HCT116 (cell line): ENCODE measurements around the gene EXOC4. TPM values are rescaled to one million over a fixed set of nuclear protein-coding genes. Genes with fewer than 3 reads are reported as not detected.

Experiments used
- ATAC-seq: fragments of 200-7000 bp; cut with Tn5 transposase; 2 replicates; pipeline ENCODE4 v1.9.1; 2020; ENCODE audit warnings: mild to moderate bottlenecking, moderate library complexity
- BruUV-seq: library from RNA; stranded (reverse); fragments of 400-500 nt; replicated peaks from 2 replicates; lab custom pipeline; 2021; lab: Mats Ljungman, UMichigan
- CTCF ChIA-PET: fragments of 300-600 bp; sonication (Branson Sonifier 250); formaldehyde crosslinking; loops from one replicate; lab custom pipeline; 2021; ENCODE audit warnings: antibody characterized with exemption; lab: Charles Lee
- POLR2A ChIA-PET: fragments of 300-600, 350-600 bp; sonication (Branson Sonifier 250); formaldehyde crosslinking; loops from one replicate; lab custom pipeline; 2021; ENCODE audit warnings: antibody characterized with exemption; lab: Charles Lee
- RAD21 ChIA-PET, 2 experiments: fragments of 300-600 bp; sonication (Branson Sonifier 250); formaldehyde crosslinking; loops; one replicate each; lab custom pipeline; 2023; ENCODE audit warnings: low total read pairs in 2 of 2; ENCODE audit not compliant: uncharacterized antibody in 2 of 2, unreplicated experiment in 2 of 2, low non-redundant PET in 1 of 2; lab: Charles Lee
- DNase-seq: peaks from one replicate; pipeline ENCODE4 v3.0.0-alpha.2; 2010; ENCODE audit warnings: low read depth, low spot score
- H2AFZ ChIP-seq: fragments of 200-600 bp; shearing (Covaris generic), sonication (generic); 2 replicates; pipeline ENCODE4 v1.6.1; 2017; ENCODE audit warnings: low read depth, mixed run types, mixed read lengths, antibody characterized with exemption, low read length; ENCODE audit not compliant: poor library complexity, severe bottlenecking
- H3K27ac ChIP-seq: 2 replicates; pipeline ENCODE4 v1.5.1; 2012; ENCODE audit warnings: low read depth, low read length
- H3K27me3 ChIP-seq: fragments of 200-600 bp; sonication (generic); 2 replicates; pipeline ENCODE4 v1.6.1; 2016; ENCODE audit warnings: mixed run types, low read length, mixed read lengths; ENCODE audit not compliant: insufficient read depth
- H3K36me3 ChIP-seq, 2 experiments: fragments of 200-500 bp in 1 of 2; fragments of 200-600 bp in 1 of 2; sonication (Bioruptor generic) in 1 of 2; sonication (generic) in 1 of 2; 2 replicates each; pipeline versions ENCODE4 v1.5.1 to v1.6.1; 2014 to 2016; ENCODE audit warnings: low read length in 2 of 2, inconsistent platforms in 1 of 2, mixed read lengths in 1 of 2, mixed run types in 1 of 2; ENCODE audit not compliant: insufficient read depth in 2 of 2, control insufficient read depth in 1 of 2
- H3K4me1 ChIP-seq, 2 experiments: fragments of 200-600 bp in 1 of 2; sonication (generic) in 1 of 2; 2 replicates each; pipeline versions ENCODE4 v1.5.1 to v1.6.1; 2012 to 2017; ENCODE audit warnings: low read length in 2 of 2, inconsistent platforms in 1 of 2, mild to moderate bottlenecking in 1 of 2, mixed read lengths in 1 of 2, mixed run types in 1 of 2, moderate library complexity in 1 of 2; ENCODE audit not compliant: insufficient read depth in 2 of 2, control insufficient read depth in 1 of 2
- H3K4me2 ChIP-seq: fragments of 200-600 bp; sonication (generic); 2 replicates; pipeline ENCODE4 v1.6.1; 2017; ENCODE audit warnings: mixed run types, low read length, mixed read lengths
- H3K4me3 ChIP-seq, 2 experiments: fragments of 200-600 bp in 1 of 2; sonication (generic) in 1 of 2; replicated peaks in 1 of 2; 2 replicates each; pipeline ENCODE4 v1.5.1; 2011 to 2016; ENCODE audit warnings: low read length in 2 of 2, control low read depth in 1 of 2, low read depth in 1 of 2, mild to moderate bottlenecking in 1 of 2, mixed read lengths in 1 of 2, mixed run types in 1 of 2
- H3K79me2 ChIP-seq: fragments of 200-600 bp; sonication (generic); 2 replicates; pipeline ENCODE4 v1.6.1; 2017; ENCODE audit warnings: mild to moderate bottlenecking, mixed run types, low read length, moderate library complexity, mixed read lengths; ENCODE audit not compliant: insufficient read depth
- H3K9ac ChIP-seq: fragments of 200-600 bp; sonication (generic); 2 replicates; pipeline ENCODE4 v1.6.1; 2016; ENCODE audit warnings: low read length, mixed read lengths
- H3K9me2 ChIP-seq: fragments of 200-600 bp; sonication (generic), shearing (Covaris generic); 2 replicates; pipeline ENCODE4 v1.6.1; 2017; ENCODE audit warnings: mixed run types, mild to moderate bottlenecking, moderate library complexity; ENCODE audit not compliant: insufficient read depth
- H3K9me3 ChIP-seq, 2 experiments: fragments of 200-500 bp in 1 of 2; fragments of 200-600 bp in 1 of 2; sonication (Bioruptor generic) in 1 of 2; sonication (generic) in 1 of 2; 2 replicates each; pipeline ENCODE4 v1.6.1; 2014 to 2017; ENCODE audit warnings: low read length in 2 of 2, mixed read lengths in 2 of 2, inconsistent platforms in 1 of 2, low read depth in 1 of 2, mild to moderate bottlenecking in 1 of 2, mixed run types in 1 of 2, moderate library complexity in 1 of 2; ENCODE audit not compliant: control insufficient read depth in 1 of 2, insufficient read depth in 1 of 2
- H4K20me1 ChIP-seq: fragments of 200-600 bp; sonication (generic), shearing (Covaris generic); 2 replicates; pipeline ENCODE4 v1.6.1; 2017; ENCODE audit warnings: mixed run types, mild to moderate bottlenecking, moderate library complexity; ENCODE audit not compliant: insufficient read depth
- ATF3 ChIP-seq: IDR thresholded peaks from 2 replicates; pipeline ENCODE4 v1.6.1; 2012
- CEBPB ChIP-seq: IDR thresholded peaks from 2 replicates; pipeline ENCODE4 v1.6.1; 2012; ENCODE audit warnings: low read depth
- CTCF ChIP-seq, 3 experiments: fragments of 200-600 bp in 1 of 3; sonication (generic) in 1 of 3; IDR thresholded peaks in 2 of 3; conservative IDR thresholded peaks in 1 of 3; 2 replicates each; pipeline ENCODE4 v1.5.1; 2012 to 2017; ENCODE audit warnings: low read depth in 2 of 3, low read length in 2 of 3, antibody characterized with exemption in 1 of 3, borderline replicate concordance in 1 of 3, control low read depth in 1 of 3, mild to moderate bottlenecking in 1 of 3, mixed read lengths in 1 of 3, mixed run types in 1 of 3, moderate library complexity in 1 of 3; ENCODE audit not compliant: insufficient read depth in 1 of 3
- EGR1 ChIP-seq: IDR thresholded peaks from 2 replicates; pipeline ENCODE4 v1.6.1; 2012; ENCODE audit warnings: low read depth
- ELF1 ChIP-seq: IDR thresholded peaks from 2 replicates; pipeline ENCODE4 v1.6.1; 2012; ENCODE audit warnings: low read depth, borderline replicate concordance
- EZH2 ChIP-seq: fragments of 200-600 bp; sonication (generic); IDR thresholded peaks from 2 replicates; pipeline ENCODE4 v1.6.1; 2017; ENCODE audit warnings: antibody characterized with exemption, mixed run types
- EZH2phosphoT487 ChIP-seq: fragments of 200-600 bp; IDR thresholded peaks from 2 replicates; pipeline ENCODE4 v1.6.1; 2018; ENCODE audit warnings: antibody characterized with exemption, borderline replicate concordance
- FOSL1 ChIP-seq: IDR thresholded peaks from 2 replicates; pipeline ENCODE4 v1.6.1; 2012; ENCODE audit warnings: low read depth
- JUND ChIP-seq: IDR thresholded peaks from 2 replicates; pipeline ENCODE4 v1.6.1; 2012
- MAX ChIP-seq: IDR thresholded peaks from 2 replicates; pipeline ENCODE4 v1.6.1; 2012
- POLR2A ChIP-seq: IDR thresholded peaks from 2 replicates; pipeline ENCODE4 v1.7.0; 2011; ENCODE audit warnings: borderline replicate concordance; ENCODE audit not compliant: insufficient read depth, insufficient read length; ENCODE audit errors: extremely low read depth
- POLR2AphosphoS5 ChIP-seq: IDR thresholded peaks from 2 replicates; pipeline ENCODE4 v1.6.1; 2011; ENCODE audit warnings: mild to moderate bottlenecking, low read depth, low read length, moderate library complexity
- RAD21 ChIP-seq: IDR thresholded peaks from 2 replicates; pipeline ENCODE4 v1.6.1; 2012; ENCODE audit warnings: low read depth, mild to moderate bottlenecking
- SIN3A ChIP-seq: IDR thresholded peaks from 2 replicates; pipeline ENCODE4 v1.6.1; 2012; ENCODE audit warnings: low read depth
- SP1 ChIP-seq: IDR thresholded peaks from 2 replicates; pipeline ENCODE4 v1.6.1; 2012; ENCODE audit warnings: low read depth
- SRF ChIP-seq: IDR thresholded peaks from 2 replicates; pipeline ENCODE4 v1.6.1; 2012; ENCODE audit warnings: low read depth
- YY1 ChIP-seq: IDR thresholded peaks from 2 replicates; pipeline ENCODE4 v1.6.1; 2011; ENCODE audit warnings: low read length, low read depth, moderate library complexity, mild to moderate bottlenecking; ENCODE audit not compliant: insufficient replicate concordance; ENCODE audit errors: extremely low read depth
- ZBTB33 ChIP-seq: IDR thresholded peaks from 2 replicates; pipeline ENCODE4 v1.6.1; 2011; ENCODE audit warnings: mild to moderate bottlenecking, low read length, moderate library complexity; ENCODE audit not compliant: insufficient replicate concordance; ENCODE audit errors: extremely low read depth
- ZNF274 ChIP-seq: fragments of 200-500 bp; sonication (Bioruptor generic); IDR thresholded peaks from 2 replicates; pipeline ENCODE4 v1.6.1; 2014; ENCODE audit warnings: mild to moderate bottlenecking, low read depth, low read length, inconsistent platforms
- intact Hi-C: fragments of 100-400 bp; cut with micrococcal nuclease; formaldehyde crosslinking; loops from 2 replicates; pipeline ENCODE4 v1.10.0; 2022
- total RNA-seq: library from RNA; stranded (reverse); gene quantifications from one replicate; pipeline ENCODE4 v1.2.1, GENCODE V29; 2021; ENCODE audit not compliant: unreplicated experiment

EXOC4 gene
- total RNA-seq, 1 experiment from 2014 or later, result 40.3 TPM

GRCh38 chr7:133355822-133356221, 102.9 kb downstream of the EXOC4 start (continued):
- TF ChIP-seq MAX (no peak), POLR2AphosphoS5 (no peak), FOSL1 (no peak), ZBTB33 (no peak), YY1 (no peak), JUND (no peak), SP1 (no peak), ELF1 (no peak), POLR2A (no peak)
- TF ChIP-seq, all 23 proteins: peak for 0

GRCh38 chr7:133358708-133359107, 105.8 kb downstream of the EXOC4 start:
- Histone ChIP-seq H2AFZ (no peak overlapping the region), H3K4me1 (no peaks in the 10 kb centered on the region), H3K9me2 (no peaks in the 10 kb centered on the region), H3K9ac (no peak overlapping the region), H3K27me3 (no peaks in the 10 kb centered on the region), H3K4me3 (no peak overlapping the region), H3K79me2 (no peaks in the 10 kb centered on the region), H3K9me3 (no peaks in the 10 kb centered on the region), H3K4me2 (no peak overlapping the region), H3K36me3 (no peaks in the 10 kb centered on the region), H3K27ac (no peak overlapping the region), H4K20me1 (no peaks in the 10 kb centered on the region)
- CTCF ChIA-PET, result no interaction called here
- intact Hi-C loops, result no loop called here
- POLR2A ChIA-PET, result no interaction called here
- BruUV-seq, result TSS peak; percentile 34
- no peak for DNase-seq
- RAD21 ChIA-PET, result no interaction called here
- no peak for ATAC-seq
- TF ChIP-seq EZH2phosphoT487 (no peak), CEBPB (no peak), EGR1 (no peak), SIN3A (no peak), JUND (no peak), CTCF (IDR thresholded peaks at IDR 0.05 in 2 of 3, conservative IDR thresholded peaks at IDR 0.05 in 1 of 3; ENCODE audit: borderline replicate concordance in 1 of 3, insufficient read depth in 1 of 3, low read depth in 2 of 3, low read length in 2 of 3) (no peak), POLR2AphosphoS5 (no peak), POLR2A (no peak), EZH2 (no peak), YY1 (no peak), ZBTB33 (no peak), FOSL1 (no peak), ZNF274 (no peak), ATF3 (no peak), SRF (no peak), RAD21 (no peak), ELF1 (no peak)
